Measurements from ENCODE around the gene HDAC7. TPM values are rescaled to one million over a fixed set of nuclear protein-coding genes. Genes with fewer than 3 reads are reported as not detected.

Gene HDAC7
- total RNA-seq, result 63.6 and 67.2 TPM in 2 replicates

DNA sequence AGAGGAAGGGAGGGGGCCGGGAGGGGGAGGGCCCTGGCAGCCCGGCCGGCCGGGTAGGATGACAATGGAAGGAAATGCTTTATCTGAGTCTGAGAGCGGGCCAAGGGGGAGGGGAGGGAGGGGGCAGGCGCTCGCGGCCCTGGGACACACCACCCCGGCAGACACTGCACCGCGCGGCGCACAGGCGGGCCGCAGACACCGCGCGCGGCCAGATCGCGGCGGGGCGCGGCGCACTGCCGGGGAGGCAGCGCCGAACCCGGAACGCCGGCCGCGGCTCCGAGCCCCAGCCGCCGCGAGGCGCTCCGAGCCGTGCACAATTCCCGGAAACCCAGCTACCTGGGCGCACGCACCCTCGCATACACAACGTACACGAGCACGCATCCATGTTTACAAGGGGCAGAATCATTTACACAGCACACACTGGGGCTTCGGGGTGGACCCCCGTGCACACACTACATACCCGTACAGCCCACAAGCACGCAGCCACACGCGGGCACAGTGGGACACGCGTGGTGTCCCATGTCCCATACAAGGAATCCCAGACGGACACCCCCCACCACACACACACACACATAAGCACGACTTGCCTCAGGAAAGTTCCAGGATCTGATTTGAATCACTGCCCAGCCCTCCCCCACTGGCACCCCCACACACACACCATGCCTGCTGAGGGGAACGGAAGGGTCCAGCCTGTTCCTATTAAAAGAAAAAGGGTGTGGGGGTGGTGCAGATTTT, at the start of gene HDAC7:
TSS of gene HDAC7 (minus strand) at position 8 of the 735 bp plus-strand sequence. CDS start 118 bp downstream, outside the sequence.

DNA sequence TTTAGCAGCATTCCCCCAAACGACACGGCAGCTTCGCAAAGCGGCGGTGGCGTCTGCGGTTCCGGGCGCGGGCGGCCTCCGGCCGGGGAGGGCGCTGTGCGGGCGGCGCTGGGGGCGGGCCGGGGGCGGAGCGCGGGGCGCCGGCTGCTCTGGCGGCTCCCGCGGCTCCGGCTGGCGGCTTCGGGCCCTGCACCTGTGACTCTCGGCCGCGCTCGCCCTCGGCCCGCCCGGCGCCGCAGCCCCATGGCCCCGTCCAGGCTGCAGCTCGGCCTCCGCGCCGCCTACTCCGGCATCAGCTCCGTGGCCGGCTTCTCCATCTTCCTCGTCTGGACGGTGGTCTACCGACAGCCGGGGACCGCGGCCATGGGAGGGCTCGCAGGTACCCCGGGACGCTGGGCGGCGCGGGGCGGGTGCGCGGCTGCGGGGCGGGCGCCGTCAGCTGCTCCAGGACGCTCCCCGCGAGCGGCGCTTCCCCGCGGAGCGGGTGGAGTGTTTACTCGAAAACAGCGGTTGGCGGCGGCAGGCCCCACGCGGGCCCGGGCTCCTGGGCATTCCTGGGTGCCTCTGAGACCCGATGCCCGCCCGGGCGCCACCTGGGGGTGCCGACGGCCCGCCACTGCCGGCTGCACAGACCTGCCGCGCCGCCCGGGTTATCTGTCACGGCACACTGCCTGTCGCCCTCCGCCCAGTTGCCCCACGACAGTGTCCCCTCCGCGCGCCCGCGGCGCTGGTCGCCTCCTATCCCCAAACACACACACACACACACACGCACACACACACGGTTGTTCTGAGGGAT, 46.4 kb downstream of the HDAC7 start, which contains the start of gene SLC48A1:
TSS of gene SLC48A1 (plus strand) at position 177 of the 796 bp plus-strand sequence. CDS start at position 244, 67 bp downstream.

DNA sequence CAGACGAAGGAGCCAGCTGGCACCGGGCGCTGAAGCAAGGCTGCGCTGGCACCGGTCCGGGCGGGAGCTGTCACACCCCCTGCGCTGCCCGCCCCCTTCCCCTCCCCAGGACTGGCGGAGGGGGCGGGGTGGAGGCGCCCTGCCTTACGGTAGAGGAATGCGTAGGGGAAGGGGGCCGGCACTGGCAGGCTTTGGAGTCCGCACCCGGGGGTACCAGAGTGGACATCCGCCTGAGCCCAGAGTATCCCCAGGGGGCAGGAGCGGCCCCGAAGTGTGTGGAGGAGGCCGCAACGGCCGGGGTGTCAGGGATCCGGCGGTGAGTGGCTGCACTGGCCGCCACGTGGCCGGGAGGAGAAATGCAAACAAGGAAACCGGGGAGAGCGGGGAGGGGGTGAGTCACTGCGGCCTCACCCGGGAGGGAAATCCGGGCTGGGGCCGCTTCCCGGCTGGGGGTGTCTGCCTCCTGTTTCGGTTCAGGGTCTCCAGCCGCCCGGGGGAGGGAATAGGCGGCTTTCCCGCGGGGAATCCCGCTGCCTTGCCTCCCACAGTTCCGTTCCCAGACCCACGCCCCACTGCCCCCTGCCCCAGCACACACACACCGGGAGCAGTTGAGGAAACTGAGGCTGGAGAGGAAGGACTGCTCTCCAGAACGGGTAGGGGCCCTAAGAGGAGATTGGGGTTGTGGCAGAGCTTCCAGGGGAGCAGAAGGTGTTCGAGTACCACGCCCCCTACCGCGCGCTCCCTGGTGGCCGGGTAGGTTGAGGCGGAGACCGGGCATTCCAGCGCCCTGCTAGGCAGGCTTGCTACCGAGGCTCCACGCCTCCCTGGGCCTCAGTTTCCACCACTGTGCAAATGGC, 60.6 kb downstream of the HDAC7 start, which contains the start of gene RAPGEF3:
TSS of gene RAPGEF3 (minus strand) at position 47 of the 857 bp plus-strand sequence. CDS start 324 bp downstream, outside the sequence.

Other genes starting within 250 kb of the HDAC7 start
- gene RPAP3, start 113.9 kb downstream of the HDAC7 start, total RNA-seq, result 6.8 and 17.2 TPM in 2 replicates
- gene ENDOU, start 94.4 kb downstream of the HDAC7 start, total RNA-seq, result not detected in 2 replicates
- gene RAPGEF3, start 61.0 kb downstream of the HDAC7 start, total RNA-seq, result 1.2 and 1.9 TPM in 2 replicates
- 11.0 and 32.3 TPM in 2 replicates for gene SLC48A1, start 46.7 kb downstream of the HDAC7 start, total RNA-seq
- 7.9 and 10.4 TPM in 2 replicates for gene VDR, start 85.1 kb upstream of the HDAC7 start, total RNA-seq
- 14.2 and 16.5 TPM in 2 replicates for gene TMEM106C, start 143.7 kb upstream of the HDAC7 start, total RNA-seq
- not detected in 2 replicates for gene COL2A1, start 184.6 kb upstream of the HDAC7 start, total RNA-seq